Stomach (tissue), 9 donors: ENCODE data around the gene EML6. TPM values are rescaled to one million over a fixed set of nuclear protein-coding genes. Genes with fewer than 3 reads are reported as not detected.

Experiments used
- DNase-seq, 2 donors: peaks; one replicate each; pipeline versions ENCODE4 v3.0.0 to v3.0.0-alpha.2; 2013 to 2019
- H3K27ac ChIP-seq, 5 donors: fragments of 200-600 bp in 4 of 5; sonication (generic) in 4 of 5; one replicate each; pipeline ENCODE4 v1.5.1; 2013 to 2019; ENCODE audit warnings: mild to moderate bottlenecking in 1 of 5, moderate library complexity in 1 of 5
- H3K27me3 ChIP-seq, 3 donors: fragments of 200-600 bp; sonication (generic); one replicate each; pipeline ENCODE4 v1.5.1; 2017 to 2019; ENCODE audit warnings: mixed run types in 1 of 3
- H3K36me3 ChIP-seq, 4 donors: fragments of 200-600 bp; sonication (generic); 1 replicate in 3 of 4; 2 replicates in 1 of 4; pipeline ENCODE4 v1.5.1; 2016 to 2019
- H3K4me1 ChIP-seq, 4 donors: fragments of 200-600 bp; sonication (generic); one replicate each; pipeline ENCODE4 v1.5.1; 2016 to 2019
- H3K4me3 ChIP-seq, 4 donors: fragments of 200-600 bp; sonication (generic) in 3 of 4; one replicate each; pipeline ENCODE4 v1.5.1; 2016 to 2019; ENCODE audit warnings: mild to moderate bottlenecking in 1 of 4
- H3K9me3 ChIP-seq, 4 donors: fragments of 200-600 bp; sonication (generic); one replicate each; pipeline ENCODE4 v1.5.1; 2016 to 2019
- EP300 ChIP-seq: sonication (generic); formaldehyde crosslinking; IDR thresholded peaks from one replicate; pipeline ENCODE4 v1.6.1; 2017; ENCODE audit warnings: antibody characterized with exemption
- POLR2A ChIP-seq, 4 donors: fragments of 450-650 bp; IDR thresholded peaks; one replicate each; pipeline ENCODE4 v1.6.1; 2016; ENCODE audit warnings: antibody characterized with exemption in 4 of 4, control low read depth in 2 of 4, mild to moderate bottlenecking in 1 of 4, moderate library complexity in 1 of 4
- POLR2AphosphoS5 ChIP-seq, 3 donors: sonication (generic); formaldehyde crosslinking; IDR thresholded peaks; one replicate each; pipeline ENCODE4 v1.6.1; 2016; ENCODE audit warnings: antibody characterized with exemption in 3 of 3
- WGBS, 5 donors: extraction: QIAGEN DNeasy Blood & Tissue Kit in 3 of 5; methylation state at CpG; one replicate each; pipeline versions ENCODE4 v1.1.5 to v1.1.7; 2013 to 2018; 5-methylcytosine and 5-hydroxymethylcytosine counted together
- intact Hi-C: fragments of 100-400 bp; cut with DNase I; formaldehyde crosslinking; loops from one replicate; pipeline ENCODE4 v1.15.1; 2023; ENCODE audit warnings: low total_unique reads
- polyA plus RNA-seq, 3 donors: library from polyadenylated mRNA; stranded (reverse); fragments of 200-250 nt; gene quantifications; one replicate each; pipeline ENCODE4 v1.2.3, GENCODE V29; 2013
- total RNA-seq, 5 donors: library from RNA; depleted of rRNA; stranded (reverse); fragments of >200 nt; gene quantifications; one replicate each; pipeline versions ENCODE4 v1.1.0 to v1.2.3, GENCODE V29; 2014 to 2016
- TF ChIP-seq, protein P1 (sequence below), 7 experiments: fragments of 450-650 bp in 4 of 7; fragments of 200-600 bp in 3 of 7; sonication (generic) in 3 of 7; IDR thresholded peaks; one replicate each; pipeline ENCODE4 v1.5.1; 2016 to 2019; ENCODE audit warnings: antibody characterized with exemption in 7 of 7, control low read depth in 2 of 7, mild to moderate bottlenecking in 1 of 7
- donor health status: healthy with polysubstance abuse.
- donor health status: Bipolar disorder and iron deficiency.
- donor health status: healthy.

The EML6 gene
- total and polyA plus RNA-seq, 8 donors, result 0.45 to 10.1 (median 1.8) TPM; not detected in 1

DNA sequence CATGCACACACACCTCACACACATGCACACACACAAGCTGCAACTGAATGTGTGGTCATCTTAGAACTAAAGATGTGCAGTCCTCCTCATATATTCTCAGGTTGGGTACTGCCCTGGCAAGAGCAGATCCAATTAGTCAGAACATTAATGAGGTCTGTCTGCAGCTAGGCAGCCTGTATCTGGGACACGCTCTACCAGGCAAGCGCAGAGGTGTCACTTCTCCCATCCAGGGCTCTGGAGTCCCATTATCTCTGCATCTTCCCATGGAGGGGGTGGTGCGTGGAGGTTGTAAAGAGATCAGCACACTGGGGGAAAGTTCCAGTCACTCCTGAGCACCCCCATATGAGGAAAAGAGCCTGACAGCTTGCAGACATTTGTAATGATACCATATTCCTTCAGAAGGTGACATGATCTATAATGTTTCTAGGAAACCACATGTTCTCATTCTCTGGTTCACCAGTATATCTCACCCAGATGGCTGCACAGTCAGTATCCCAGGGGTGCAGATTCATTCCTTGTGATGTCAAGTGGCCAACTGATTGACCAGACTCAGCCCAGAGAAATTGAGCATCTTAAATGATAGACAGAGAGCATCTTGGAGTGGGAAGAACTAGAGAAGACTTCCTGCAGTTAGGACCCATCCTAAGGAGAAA, 231.4 kb downstream of the EML6 start:
- intact Hi-C loops, result no loop called here
- TF ChIP-seq POLR2A (IDR thresholded peaks at IDR 0.05), result no peak
- no peak for TF ChIP-seq EP300
- no peak for TF ChIP-seq POLR2AphosphoS5 (IDR thresholded peaks at IDR 0.05)
- TF ChIP-seq, protein P1, sequence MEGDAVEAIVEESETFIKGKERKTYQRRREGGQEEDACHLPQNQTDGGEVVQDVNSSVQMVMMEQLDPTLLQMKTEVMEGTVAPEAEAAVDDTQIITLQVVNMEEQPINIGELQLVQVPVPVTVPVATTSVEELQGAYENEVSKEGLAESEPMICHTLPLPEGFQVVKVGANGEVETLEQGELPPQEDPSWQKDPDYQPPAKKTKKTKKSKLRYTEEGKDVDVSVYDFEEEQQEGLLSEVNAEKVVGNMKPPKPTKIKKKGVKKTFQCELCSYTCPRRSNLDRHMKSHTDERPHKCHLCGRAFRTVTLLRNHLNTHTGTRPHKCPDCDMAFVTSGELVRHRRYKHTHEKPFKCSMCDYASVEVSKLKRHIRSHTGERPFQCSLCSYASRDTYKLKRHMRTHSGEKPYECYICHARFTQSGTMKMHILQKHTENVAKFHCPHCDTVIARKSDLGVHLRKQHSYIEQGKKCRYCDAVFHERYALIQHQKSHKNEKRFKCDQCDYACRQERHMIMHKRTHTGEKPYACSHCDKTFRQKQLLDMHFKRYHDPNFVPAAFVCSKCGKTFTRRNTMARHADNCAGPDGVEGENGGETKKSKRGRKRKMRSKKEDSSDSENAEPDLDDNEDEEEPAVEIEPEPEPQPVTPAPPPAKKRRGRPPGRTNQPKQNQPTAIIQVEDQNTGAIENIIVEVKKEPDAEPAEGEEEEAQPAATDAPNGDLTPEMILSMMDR (IDR thresholded peaks at IDR 0.05), result no peak
- WGBS, 5 donors, result 94 to 100% (median 96%) methylated on average over 3 of the region's 3 CpGs
- H3K27ac ChIP-seq, result no peak overlapping the region
- H3K4me1 ChIP-seq, result peaks cover 0 to 6% (median 2%) of the 10 kb centered on the region in 4 donors
- no peaks in the 10 kb centered on the region for H3K9me3 ChIP-seq
- H3K27me3 ChIP-seq, result no peaks in the 10 kb centered on the region
- H3K4me3 ChIP-seq, result no peak overlapping the region
- DNase-seq, result no peak
- no peaks in the 10 kb centered on the region for H3K36me3 ChIP-seq

DNA sequence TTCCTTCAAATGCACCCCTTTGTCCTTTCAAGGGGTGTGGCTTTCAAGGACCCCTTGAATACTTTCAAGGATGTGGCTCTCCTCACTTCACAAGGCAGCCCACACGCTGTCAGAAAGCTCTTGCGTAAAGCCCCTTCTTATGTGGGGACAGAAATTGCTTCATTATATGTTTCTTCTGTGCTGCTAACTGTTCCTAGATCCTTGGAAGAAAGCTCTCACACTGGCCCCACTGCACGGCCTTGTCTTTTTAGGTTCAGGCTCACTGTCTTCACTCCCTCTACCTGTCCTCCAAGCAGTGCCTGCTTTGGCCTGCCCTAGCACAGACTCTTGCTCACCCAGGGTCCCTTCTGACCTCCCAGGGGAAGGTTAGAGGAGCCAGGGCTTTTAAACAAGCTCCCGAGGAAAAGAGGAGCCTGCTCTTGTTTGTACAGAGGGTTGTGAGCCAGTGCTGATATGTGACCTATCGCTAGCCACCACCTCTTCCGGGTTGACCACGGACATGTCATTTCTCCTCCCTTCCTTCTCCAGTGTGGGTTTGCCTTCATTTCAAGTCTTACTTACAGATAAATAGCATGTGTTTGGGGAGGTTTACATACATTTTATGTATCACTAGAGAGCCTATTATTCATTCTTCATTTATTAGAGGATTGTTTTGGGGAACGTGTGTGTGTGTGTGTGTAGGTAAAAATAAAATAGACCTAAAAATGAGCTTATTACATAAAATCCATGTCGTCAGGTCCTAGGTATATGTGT, 232.1 kb downstream of the EML6 start:
- intact Hi-C loops, result no loop called here

DNA sequence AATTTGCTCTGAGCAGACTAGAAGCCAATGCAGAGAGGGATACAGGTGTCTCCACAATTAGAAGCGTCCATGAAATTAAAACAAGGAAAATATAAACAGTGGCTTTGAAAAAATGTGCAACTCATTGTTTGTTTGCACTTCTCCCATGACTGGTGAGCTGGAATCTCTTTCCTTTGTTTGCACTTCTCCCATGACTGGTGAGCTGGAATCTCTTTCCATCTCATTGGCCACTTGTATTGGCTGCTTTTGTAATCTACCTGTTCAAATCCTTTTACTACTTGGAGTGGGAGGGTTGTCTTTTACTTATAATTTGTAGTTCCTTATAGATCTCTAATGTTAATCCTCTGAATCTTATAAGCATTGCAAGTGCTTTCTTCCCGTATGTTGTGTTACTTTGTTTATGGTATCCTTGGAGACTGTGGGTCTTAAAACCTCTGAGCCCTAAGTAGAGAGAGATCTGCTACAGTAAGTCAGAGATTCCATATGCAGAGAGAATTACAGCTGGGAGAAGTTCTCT, 232.7 kb downstream of the EML6 start:
- H3K27me3 ChIP-seq, result no peaks in the 10 kb centered on the region
- 53 to 66% (median 58%) methylated on average over 2 of the region's 2 CpGs for WGBS, 5 donors
- no peak overlapping the region for H3K4me3 ChIP-seq
- no peaks in the 10 kb centered on the region for H3K9me3 ChIP-seq
- TF ChIP-seq, protein P1 (IDR thresholded peaks at IDR 0.05), result no peak
- peak in 1 of 3 donors; percentile 31 for TF ChIP-seq POLR2AphosphoS5 (IDR thresholded peaks at IDR 0.05)
- H3K36me3 ChIP-seq, result no peaks in the 10 kb centered on the region
- DNase-seq, result no peak
- H3K4me1 ChIP-seq, result peaks cover 0 to 6% (median 2%) of the 10 kb centered on the region in 4 donors
- H3K27ac ChIP-seq, result peak overlapping the region in 2 of 5 donors; percentile 19 to 48
- intact Hi-C loops, result no loop called here

More for the DNA sequence above, 232.1 kb downstream of the EML6 start:
- Histone ChIP-seq H3K9me3 (no peaks in the 10 kb centered on the region), H3K4me3 (no peak overlapping the region), H3K36me3 (no peaks in the 10 kb centered on the region), H3K27ac (peak overlapping the region in 1 of 5 donors; percentile 48), H3K27me3 (no peaks in the 10 kb centered on the region), H3K4me1 (peaks cover 0 to 6% (median 2%) of the 10 kb centered on the region in 4 donors)
- DNase-seq, result no peak
- no peak for TF ChIP-seq POLR2A (IDR thresholded peaks at IDR 0.05)
- TF ChIP-seq, protein P1 (IDR thresholded peaks at IDR 0.05), result no peak
- TF ChIP-seq EP300, result no peak
- no peak for TF ChIP-seq POLR2AphosphoS5 (IDR thresholded peaks at IDR 0.05)
- WGBS, 5 donors, result 55 to 70% (median 61%) methylated on average over 9 of the region's 9 CpGs

DNA sequence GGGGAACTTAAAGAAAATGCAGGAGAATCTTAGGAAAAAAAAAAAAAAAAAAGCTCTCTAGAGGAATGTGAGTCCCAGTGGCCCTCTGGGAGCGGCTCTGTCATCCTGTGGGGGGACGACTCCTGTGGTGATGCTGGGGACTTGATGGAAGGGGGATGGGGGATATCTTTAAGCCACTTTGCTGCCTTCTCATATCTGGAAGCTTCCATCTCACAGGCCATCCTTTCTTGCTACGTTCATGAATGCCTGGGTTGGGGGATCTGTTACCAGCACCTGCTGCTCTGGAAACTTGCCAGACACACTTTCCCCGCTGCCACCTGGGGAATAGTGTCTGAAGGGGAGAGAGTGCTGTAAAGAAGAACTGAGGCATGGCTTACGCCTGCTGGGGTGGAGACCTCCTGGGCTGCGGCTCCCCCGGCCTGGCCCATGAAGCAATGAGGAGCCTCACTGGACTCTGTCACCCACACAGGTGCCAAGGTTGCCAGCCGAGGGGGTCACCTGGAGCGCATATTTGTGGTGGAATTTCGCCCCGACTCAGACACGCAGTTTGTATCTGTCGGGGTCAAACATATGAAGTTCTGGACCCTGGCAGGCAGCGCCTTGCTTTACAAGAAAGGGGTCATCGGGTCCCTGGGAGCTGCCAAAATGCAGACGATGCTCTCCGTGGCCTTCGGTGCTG, 234.0 kb downstream of the EML6 start:
- H3K4me3 ChIP-seq, result no peak overlapping the region
- no peaks in the 10 kb centered on the region for H3K9me3 ChIP-seq
- peaks cover 0 to 6% (median 2%) of the 10 kb centered on the region in 4 donors for H3K4me1 ChIP-seq
- H3K36me3 ChIP-seq, result no peaks in the 10 kb centered on the region
- TF ChIP-seq POLR2A (IDR thresholded peaks at IDR 0.05) (no peak), POLR2AphosphoS5 (IDR thresholded peaks at IDR 0.05) (no peak), EP300 (no peak)
- TF ChIP-seq, protein P1 (IDR thresholded peaks at IDR 0.05), result no peak
- H3K27ac ChIP-seq, result no peak overlapping the region
- intact Hi-C loops, result no loop called here
- H3K27me3 ChIP-seq, result no peaks in the 10 kb centered on the region
- DNase-seq, result no peak
- 91 to 95% (median 92%) methylated on average over 17 to 18 of the region's 18 CpGs for whole genome bisulfite sequencing, 5 donors
